Suprapubic skin (tissue), 3 donors: ENCODE measurements around the gene CMSS1.

Experiments
- CTCF ChIP-seq, 2 donors: fragments of 200-600 bp in 1 of 2; fragments of 450-650 bp in 1 of 2; sonication (generic) in 1 of 2; IDR thresholded peaks; one replicate each; pipeline ENCODE4 v1.5.1; 2016 to 2019; ENCODE audit warnings: antibody characterized with exemption in 2 of 2, mild to moderate bottlenecking in 1 of 2, moderate library complexity in 1 of 2
- EP300 ChIP-seq: sonication (generic); formaldehyde crosslinking; IDR thresholded peaks from one replicate; pipeline ENCODE4 v1.6.1; 2017; ENCODE audit warnings: antibody characterized with exemption

GRCh38 chr3:100067589-100067988 is 249.9 kb downstream of the CMSS1 start:
- TF ChIP-seq CTCF (IDR thresholded peaks at IDR 0.05) (no peak), EP300 (no peak)
